Mucosa of descending colon (tissue), 3 donors: Measurements from ENCODE around the gene OMP. TPM values are rescaled to one million over a fixed set of nuclear protein-coding genes. Genes with fewer than 3 reads are reported as not detected.

Experiments used
- ATAC-seq: fragments of 200-7000 bp; cut with Tn5 transposase; one replicate; pipeline ENCODE4 v1.9.1; 2020; ENCODE audit warnings: mild to moderate bottlenecking, moderate library complexity
- DNase-seq, 3 donors: peaks; one replicate each; pipeline ENCODE4 v3.0.0-alpha.2; 2020
- H3K36me3 ChIP-seq: fragments of 200-600 bp; one replicate; pipeline ENCODE4 v1.8.0; 2021; ENCODE audit warnings: low read depth, mild to moderate bottlenecking
- H3K4me1 ChIP-seq: fragments of 200-600 bp; one replicate; pipeline ENCODE4 v1.8.0; 2021; ENCODE audit warnings: low read depth, mild to moderate bottlenecking
- H3K4me3 ChIP-seq: fragments of 200-600 bp; one replicate; pipeline ENCODE4 v1.8.0; 2021; ENCODE audit warnings: mild to moderate bottlenecking
- H3K9me3 ChIP-seq: fragments of 200-600 bp; one replicate; pipeline ENCODE4 v1.8.0; 2021; ENCODE audit warnings: mild to moderate bottlenecking
- intact Hi-C, 2 donors: fragments of 100-400 bp; cut with DNase I in 1 of 2; cut with micrococcal nuclease in 1 of 2; formaldehyde crosslinking; loops; one replicate each; pipeline versions ENCODE4 v1.11.0 to v1.11.1; 2022; cut with DNase I, micrococcal nuclease
- total RNA-seq, 3 donors: library from RNA; stranded (reverse); fragmentation: NEBNext Ultra II Directional in 2 of 3; extraction: Animal tissue kit (Norgen Biotek cat#: 25700) in 2 of 3; gene quantifications; one replicate each; pipeline versions ENCODE4 v1.2.1 to v1.2.4, GENCODE V29; 2021 to 2023
- TF ChIP-seq, protein P1 (sequence below): fragments of 200-600 bp; IDR thresholded peaks from one replicate; pipeline ENCODE4 v1.8.0; 2022; ENCODE audit warnings: antibody characterized with exemption, mild to moderate bottlenecking
- donor health status: DM: no; HTN: no; CAD: no; lungs with moderate emphysema.
- donor health status: DM: no; HTN: no; CAD: no.
- donor health status: DM: no; HTN: yes; CAD: no.

Gene OMP
- total RNA-seq, 3 donors from 2014 or later = 10.3 to 21.1 (median 11.3) TPM

DNA sequence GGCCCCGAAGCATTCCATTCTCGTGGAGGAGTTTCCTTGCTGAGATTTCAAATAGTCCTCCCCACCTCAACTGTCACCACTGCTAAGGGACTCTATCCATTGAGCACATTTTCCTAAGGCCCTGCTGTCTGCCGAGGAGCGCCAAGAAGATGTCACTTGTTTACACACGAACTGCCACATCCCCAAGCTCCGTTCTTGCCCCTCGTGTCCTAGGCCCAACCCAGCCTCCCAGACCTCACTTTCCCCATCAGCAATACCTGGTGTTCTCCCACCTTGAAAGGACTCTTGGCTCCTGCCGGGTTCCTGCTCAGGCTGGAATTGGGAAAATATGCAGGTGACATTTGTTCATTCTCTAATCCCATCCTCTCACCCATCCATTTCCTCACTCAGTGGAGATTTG is 21.4 kb downstream of the OMP start:
- Histone ChIP-seq H3K36me3 (peaks cover 11% of the 10 kb centered on the region), H3K4me3 (no peak overlapping the region), H3K4me1 (peaks cover 19% of the 10 kb centered on the region), H3K9me3 (no peaks in the 10 kb centered on the region)
- ATAC-seq (no peak), DNase-seq (no peak)
- TF ChIP-seq, protein P1, sequence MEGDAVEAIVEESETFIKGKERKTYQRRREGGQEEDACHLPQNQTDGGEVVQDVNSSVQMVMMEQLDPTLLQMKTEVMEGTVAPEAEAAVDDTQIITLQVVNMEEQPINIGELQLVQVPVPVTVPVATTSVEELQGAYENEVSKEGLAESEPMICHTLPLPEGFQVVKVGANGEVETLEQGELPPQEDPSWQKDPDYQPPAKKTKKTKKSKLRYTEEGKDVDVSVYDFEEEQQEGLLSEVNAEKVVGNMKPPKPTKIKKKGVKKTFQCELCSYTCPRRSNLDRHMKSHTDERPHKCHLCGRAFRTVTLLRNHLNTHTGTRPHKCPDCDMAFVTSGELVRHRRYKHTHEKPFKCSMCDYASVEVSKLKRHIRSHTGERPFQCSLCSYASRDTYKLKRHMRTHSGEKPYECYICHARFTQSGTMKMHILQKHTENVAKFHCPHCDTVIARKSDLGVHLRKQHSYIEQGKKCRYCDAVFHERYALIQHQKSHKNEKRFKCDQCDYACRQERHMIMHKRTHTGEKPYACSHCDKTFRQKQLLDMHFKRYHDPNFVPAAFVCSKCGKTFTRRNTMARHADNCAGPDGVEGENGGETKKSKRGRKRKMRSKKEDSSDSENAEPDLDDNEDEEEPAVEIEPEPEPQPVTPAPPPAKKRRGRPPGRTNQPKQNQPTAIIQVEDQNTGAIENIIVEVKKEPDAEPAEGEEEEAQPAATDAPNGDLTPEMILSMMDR = no peak
- intact Hi-C loops = no loop called here

DNA sequence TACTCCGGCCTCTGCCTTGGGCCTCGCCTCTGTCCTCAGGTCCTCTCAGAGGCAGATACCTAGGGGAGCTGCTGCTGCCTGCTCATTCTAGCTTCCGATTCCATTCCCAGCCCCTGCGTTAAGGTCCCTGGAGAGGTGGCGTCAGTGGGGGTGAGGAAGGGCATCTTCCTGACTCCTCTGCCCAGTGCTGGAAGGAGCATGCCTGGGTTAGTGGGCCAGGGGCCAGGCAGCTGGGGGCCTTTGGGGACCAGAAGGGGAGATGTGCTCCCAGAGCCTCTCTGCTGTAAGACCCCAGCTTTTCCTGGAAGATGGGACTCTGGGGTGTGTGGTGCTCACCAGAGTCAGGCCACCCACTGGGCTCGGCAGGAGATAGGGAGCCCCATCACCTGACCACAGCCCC is 21.8 kb downstream of the OMP start:
- Histone ChIP-seq H3K4me3 (no peak overlapping the region), H3K9me3 (no peaks in the 10 kb centered on the region), H3K36me3 (peaks cover 11% of the 10 kb centered on the region), H3K4me1 (peaks cover 19% of the 10 kb centered on the region)
- ATAC-seq = no peak
- TF ChIP-seq, protein P1 = no peak
- peak in 1 of 3 donors; percentile 34 for DNase-seq
- intact Hi-C loops = no loop called here

DNA sequence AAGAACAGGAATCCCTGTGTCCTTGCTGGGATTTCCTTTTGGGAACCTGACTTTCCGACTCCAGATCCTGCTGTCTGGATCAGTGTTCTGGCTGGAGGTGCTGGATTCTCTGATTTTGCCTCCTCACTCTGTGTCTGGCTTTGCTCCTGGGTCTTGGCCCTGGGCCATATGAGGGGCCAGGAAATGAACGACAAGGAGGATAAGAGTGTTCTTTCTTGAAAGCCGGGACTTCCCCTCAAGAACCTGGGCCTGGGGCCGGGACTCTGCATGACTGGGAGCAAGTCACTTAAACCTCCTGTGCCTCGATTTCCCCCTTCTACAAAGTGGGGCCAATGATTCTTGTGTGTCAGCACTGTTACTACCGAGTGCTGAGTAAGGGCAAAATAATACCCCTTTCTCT is 22.6 kb downstream of the OMP start:
- intact Hi-C loops = loop anchor here in 1 of 2 donors (5.0 kb wide), 1 partner anchor 62 kb away; no protein-coding TSS in a partner anchor
- Histone ChIP-seq H3K9me3 (no peaks in the 10 kb centered on the region), H3K4me1 (peaks cover 19% of the 10 kb centered on the region), H3K4me3 (no peak overlapping the region), H3K36me3 (peaks cover 11% of the 10 kb centered on the region)
- TF ChIP-seq, protein P1 = no peak
- DNase-seq (peak in 1 of 3 donors; percentile 27), ATAC-seq (no peak)

DNA sequence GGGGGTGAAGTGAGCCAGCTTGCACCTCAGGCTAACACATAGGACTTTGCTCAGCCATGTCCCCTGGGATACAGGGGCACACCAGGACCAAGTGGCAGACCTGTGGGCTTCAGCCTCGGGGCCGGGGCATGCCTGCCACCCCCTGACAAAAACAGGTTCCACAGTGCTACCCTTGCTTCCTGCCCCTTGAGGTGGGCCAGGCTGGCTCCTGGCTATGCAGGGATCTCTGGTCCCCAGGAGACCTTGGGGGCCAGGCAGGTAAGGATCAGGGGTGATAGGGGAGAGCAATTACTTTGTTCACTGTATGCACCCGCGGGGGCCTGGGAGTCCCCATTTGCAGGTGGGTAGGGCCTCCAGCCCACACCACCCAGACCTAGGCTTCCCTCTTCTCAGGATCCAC is 23.1 kb downstream of the OMP start:
- peak in 1 of 3 donors; percentile 42 for DNase-seq
- peaks cover 9% of the 10 kb centered on the region for H3K36me3 ChIP-seq
- ATAC-seq = no peak
- intact Hi-C loops = loop anchor here in 1 of 2 donors (5.0 kb wide), 1 partner anchor 62 kb away; no protein-coding TSS in a partner anchor
- no peak overlapping the region for H3K4me3 ChIP-seq
- TF ChIP-seq, protein P1 = no peak
- H3K4me1 ChIP-seq = peaks cover 19% of the 10 kb centered on the region
- no peaks in the 10 kb centered on the region for H3K9me3 ChIP-seq

DNA sequence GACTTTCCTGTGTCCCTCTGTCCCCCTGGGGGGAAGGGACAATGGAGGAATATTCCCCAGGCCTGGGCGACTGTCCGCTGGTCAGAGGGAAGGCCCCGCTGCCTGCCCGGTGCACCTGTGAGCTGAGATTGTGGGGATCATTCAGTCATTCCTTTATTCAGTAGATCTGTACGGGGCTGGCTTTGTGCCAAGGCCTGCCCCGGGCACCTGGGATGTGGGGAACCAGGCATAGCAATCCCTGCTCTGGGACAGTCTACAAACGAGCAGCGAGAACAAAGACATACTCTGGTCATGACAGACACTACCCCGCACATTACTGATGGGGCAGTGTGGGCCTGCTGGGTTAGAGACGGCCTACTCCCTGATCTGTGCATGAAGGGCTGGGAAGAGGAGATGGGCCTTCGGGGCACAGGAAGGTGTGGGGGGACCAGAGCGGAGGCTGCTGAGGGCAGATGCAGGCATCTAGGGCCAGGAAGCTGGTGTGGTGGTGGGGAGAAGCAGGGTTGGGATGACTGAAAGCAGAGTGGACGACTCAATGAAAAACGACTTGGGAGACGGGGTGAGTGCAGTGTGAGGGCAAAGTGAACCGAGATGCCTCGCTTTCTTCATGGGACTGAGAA is 23.6 kb downstream of the OMP start:
- peak; percentile 45 for ATAC-seq
- intact Hi-C loops = loop anchor here in 1 of 2 donors (5.0 kb wide), 1 partner anchor 61 kb away; no protein-coding TSS in a partner anchor
- Histone ChIP-seq H3K4me1 (peaks cover 19% of the 10 kb centered on the region), H3K9me3 (no peaks in the 10 kb centered on the region), H3K36me3 (peaks cover 5% of the 10 kb centered on the region), H3K4me3 (no peak overlapping the region)
- DNase-seq = peak in 2 of 3 donors; percentile 45 to 53
- TF ChIP-seq, protein P1 = no peak
